ENCODE data around the gene TP63.

Gene TP63

DNA sequence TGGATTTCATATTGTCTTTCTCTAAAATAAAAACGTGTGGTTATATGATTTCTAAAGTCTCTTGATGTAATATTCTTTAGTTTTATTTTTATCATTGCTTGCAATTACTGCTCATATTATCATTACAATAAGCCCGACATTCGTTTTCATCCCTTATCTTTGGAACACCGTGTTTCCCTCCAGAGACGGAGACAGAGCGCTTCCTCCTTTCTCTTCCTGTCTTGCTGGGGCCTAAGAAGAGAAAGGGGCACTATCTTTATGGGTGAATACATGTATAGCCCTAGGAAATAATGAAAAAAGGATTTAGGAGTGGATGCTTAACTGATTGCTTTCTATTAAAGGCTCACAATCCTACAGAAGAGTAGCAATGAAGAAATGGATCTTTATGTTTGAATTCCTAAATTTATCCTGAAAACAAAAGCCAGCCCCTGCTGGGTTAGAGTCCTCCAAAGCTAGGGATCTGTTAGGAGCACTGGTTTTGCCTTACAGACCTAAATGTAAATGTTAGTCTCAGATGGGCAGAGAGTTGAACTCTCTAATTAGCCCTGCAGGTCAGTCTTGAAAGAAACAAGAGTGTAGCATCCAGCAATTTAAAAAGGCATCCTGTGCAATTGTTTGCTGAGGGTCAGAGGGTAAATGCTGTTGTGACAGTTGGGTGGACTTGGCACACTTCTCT is 145.1 kb downstream of the TP63 start:
- no peak for DNase-seq (ENCODE audit: low read depth in 2 of 2)

DNA sequence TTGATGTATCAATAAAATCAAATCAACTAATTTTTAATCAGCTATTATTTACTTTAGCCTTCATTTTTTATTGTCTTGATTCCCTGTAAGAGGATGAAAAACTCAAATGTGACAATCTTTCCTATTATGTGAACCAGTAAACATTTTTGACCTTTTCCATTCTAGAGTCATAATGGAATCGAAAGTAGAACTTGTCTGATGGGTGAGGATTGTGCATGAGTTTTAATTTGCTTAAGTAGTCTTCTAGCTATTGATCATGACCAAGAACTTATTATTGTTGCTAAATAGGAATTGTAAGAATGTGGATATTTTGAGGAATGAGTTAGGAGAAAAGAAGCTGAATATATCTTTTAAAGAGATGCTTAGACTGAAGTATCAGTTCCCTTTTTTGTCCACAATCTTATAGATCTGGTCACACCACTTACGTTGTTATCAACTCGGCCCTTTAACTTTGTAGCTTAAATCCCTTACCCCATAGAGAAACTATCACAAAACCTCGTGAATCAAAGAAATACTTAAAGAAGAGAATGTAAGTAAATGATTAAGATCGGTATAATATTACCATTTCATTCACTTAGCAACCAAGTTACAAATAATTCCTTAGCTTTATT is 147.3 kb downstream of the TP63 start:
- DNase-seq (ENCODE audit: low read depth in 2 of 2) = no peak

DNA sequence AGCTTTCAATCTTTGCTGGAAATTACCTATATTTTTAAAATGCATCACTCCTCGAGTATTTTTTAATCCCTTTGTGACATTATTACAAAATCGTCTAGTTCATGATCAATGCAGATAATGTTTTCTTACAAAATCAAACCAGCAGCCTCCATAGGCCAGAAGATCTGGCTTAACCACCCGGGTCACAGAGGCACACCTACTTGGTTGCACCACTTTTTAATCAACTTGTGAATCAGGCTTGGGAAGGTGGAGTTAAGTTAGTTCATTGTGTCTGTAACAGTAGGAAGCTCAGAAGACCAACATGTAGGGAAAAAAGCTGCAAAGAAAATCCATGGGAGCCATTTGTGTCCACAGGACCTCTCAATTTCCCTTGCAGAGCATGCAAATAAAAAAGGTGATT is 148.0 kb downstream of the TP63 start:
- DNase-seq (ENCODE audit: low read depth in 2 of 2) = no peak

GRCh38 chr3:189780546-189781270 is 149.5 kb downstream of the TP63 start:
- DNase-seq (ENCODE audit: low read depth in 2 of 2) = no peak

DNA sequence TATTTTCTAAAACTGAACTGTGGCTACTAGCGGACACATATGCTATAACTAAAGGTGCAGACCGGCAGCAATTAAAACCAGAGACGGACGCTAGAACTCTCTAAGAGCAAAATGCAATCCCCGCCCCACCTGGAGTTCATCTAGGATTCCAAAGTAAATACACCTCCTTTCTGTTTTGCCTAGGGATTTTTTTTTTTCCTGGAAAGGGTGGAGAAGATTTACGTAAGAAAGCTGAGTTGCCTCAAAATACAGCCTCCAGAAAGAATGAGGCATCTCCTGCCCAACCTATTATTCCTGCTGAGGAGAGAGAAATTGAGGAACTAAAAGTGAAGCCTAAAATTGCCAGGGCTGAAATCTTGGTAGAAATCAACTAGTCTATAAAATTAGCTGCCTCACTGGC is 150.2 kb downstream of the TP63 start:
- no peak for DNase-seq (ENCODE audit: low read depth in 2 of 2)

DNA sequence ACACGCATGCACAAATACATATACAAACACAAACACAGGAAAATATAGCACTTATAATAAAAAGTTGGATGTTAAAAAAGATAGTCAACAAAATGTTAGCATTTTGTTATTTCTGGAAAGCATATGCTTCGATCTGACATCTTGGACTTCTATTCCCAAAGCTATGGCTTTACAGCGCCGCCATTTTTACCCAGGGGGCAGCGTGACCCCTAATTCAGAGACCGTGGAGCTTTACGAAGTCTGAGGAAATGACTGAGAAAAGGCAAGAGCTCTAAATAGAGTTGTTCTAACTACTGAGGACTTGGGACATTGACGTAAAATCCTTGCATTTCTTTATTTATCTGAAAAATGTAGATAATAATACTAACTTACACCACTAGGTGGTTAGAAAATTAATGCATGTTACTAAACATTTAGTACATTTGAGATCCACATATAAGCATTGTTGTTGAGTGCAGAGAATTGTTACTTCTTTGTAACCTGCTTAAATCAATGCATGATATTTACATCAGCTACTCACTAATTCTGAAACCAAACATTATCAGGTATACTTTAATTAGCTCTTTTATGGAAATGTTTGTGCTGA is 155.4 kb downstream of the TP63 start:
- no peak for DNase-seq (ENCODE audit: low read depth in 2 of 2)

DNA sequence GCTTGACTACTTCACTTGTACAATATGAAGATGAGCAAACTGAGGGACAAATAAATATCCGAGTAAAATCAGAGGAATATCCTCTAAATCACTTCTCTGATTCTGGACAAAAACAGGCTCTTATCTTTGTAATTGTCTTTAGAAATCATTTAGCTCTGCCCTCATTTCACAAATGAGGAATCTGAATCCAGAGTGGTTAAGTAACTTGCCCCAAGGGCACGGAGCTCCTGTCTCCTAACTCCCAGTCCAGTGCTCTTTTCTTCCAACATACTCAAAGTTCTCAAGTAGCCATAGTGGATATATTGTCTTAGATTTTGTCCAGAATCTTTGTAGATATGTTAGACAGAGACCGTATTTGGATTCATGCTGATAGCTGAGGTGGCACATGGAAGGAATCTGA is 156.0 kb downstream of the TP63 start:
- no peak for DNase-seq (ENCODE audit: low read depth in 2 of 2)

DNA sequence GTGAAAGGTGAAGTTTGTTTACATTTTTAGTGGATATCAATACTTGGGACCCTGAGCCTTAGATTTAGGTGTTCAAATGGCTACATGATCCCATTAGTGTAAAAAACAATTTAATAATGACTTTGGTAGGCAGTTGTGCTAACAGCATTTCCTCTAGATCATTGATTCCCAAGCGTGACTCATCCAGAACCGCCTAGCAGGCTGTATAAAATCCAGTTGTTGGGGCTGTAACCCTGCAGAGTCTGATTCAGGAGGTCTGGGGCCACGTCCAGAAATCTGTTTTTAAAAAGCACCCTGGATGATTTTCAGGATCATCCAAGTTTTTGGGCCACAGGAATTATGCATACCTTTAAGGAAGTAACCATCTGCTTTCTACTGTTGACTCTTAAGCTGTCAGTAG is 156.4 kb downstream of the TP63 start:
- DNase-seq (ENCODE audit: low read depth in 2 of 2) = peak in 1 of 2 experiments; percentile 17

GRCh38 chr3:189789432-189789831 is 158.2 kb downstream of the TP63 start:
- no peak for DNase-seq (ENCODE audit: low read depth in 2 of 2)

GRCh38 chr3:189790658-189791057 is 159.5 kb downstream of the TP63 start:
- no peak for DNase-seq (ENCODE audit: low read depth in 2 of 2)

- DNase-seq (ENCODE audit: low read depth in 2 of 2) = no peak
Measured at GRCh38 chr3:189792046-189792929, 161.1 kb downstream of the TP63 start.

DNA sequence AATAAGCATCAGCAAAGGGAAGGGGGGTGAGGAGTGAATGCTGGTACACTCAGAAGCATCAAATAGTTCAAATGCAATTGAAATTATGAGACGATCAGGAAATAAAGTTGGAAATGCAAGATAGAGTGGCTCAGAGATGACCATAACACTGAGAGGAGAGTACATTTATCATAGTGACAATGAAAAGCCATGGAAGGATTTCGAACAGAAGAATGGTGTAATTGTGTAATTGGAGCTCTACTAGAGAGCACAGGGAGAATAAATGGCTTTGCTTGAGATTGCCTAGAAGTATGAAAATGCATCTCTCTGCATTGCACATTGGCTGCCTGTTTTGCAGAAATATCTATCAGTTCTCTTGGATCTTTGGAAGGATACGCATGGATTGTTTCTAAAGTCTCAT is 163.3 kb downstream of the TP63 start:
- no peak for DNase-seq (ENCODE audit: low read depth in 2 of 2)

DNA sequence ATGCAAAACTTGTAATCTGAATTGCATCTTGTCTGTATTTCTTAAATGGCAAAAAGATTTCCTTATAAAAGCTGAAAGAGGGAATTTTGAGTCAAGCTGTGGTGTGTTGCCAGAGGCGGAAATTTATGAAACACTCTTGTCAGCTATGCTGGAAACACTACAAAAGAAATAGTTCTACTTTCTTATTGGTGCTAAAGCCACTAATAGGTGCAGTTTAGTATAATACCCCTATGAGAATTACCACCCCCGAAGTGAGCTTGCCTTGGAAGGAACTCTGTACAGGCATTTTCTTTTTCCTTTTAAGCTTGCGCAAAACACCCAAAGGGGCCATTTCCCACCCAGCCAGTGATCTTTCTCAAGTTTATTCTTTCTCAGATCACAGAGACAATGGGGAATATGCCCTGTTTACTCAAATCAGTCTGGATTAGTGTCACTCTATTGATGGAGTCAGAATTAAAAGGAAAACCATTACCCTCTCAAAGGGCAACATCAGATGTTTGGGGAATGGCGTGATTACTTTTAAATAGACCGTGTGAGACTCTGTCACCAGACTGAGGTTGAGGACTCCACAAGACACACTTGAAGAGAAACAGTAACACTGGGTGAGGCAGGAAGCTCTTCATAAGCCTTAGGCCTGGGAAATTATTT is 166.0 kb downstream of the TP63 start:
- no peak for DNase-seq (ENCODE audit: low read depth in 2 of 2)

DNA sequence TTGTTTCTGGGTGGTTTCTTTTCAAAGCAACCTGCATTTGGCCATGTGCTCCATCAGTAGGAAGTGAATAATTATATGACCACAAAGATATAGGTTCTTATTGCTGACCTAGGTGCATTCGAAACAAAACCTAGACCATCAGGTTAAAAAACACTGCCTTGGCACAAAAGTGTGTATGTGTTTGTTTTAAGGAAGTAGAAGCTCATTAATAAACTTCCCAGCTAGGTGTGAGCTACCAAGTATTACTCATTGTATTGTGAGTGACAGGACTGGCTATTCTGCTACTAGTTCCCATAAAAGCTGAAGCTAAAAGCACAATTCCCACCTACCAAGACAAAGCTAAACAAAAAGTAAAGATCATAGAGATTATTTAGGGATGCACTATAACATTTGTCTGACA is 168.2 kb downstream of the TP63 start:
- DNase-seq (ENCODE audit: low read depth in 2 of 2) = no peak

GRCh38 chr3:189800436-189800835 is 169.2 kb downstream of the TP63 start:
- DNase-seq (ENCODE audit: low read depth in 2 of 2) = no peak

- DNase-seq (ENCODE audit: low read depth in 2 of 2) = no peak
Measured at GRCh38 chr3:189803254-189803653, 172.1 kb downstream of the TP63 start.

- no peak for DNase-seq (ENCODE audit: low read depth in 2 of 2)
Measured at GRCh38 chr3:189805375-189806067, 174.3 kb downstream of the TP63 start.

GRCh38 chr3:189806171-189806951 is 175.2 kb downstream of the TP63 start:
- peak; percentile 40 to 48 for DNase-seq (ENCODE audit: low read depth in 2 of 2)

- DNase-seq (ENCODE audit: low read depth in 2 of 2) = no peak
Measured at GRCh38 chr3:189808246-189809007, 177.2 kb downstream of the TP63 start.

Measured in fibroblast of skin of left quadriceps (primary cell).